NB4 (cell line): Measurements from ENCODE around the gene SIX4.

Experiments used
- DNase-seq: peaks from one replicate; pipeline ENCODE4 v3.0.0; 2010; ENCODE audit warnings: low read depth
- H3K4me3 ChIP-seq: one replicate; pipeline ENCODE4 v1.5.1; 2011; ENCODE audit warnings: mild to moderate bottlenecking, low read depth, low read length, moderate library complexity
- MYC ChIP-seq: IDR thresholded peaks from 2 replicates; pipeline ENCODE4 v1.6.1; 2011; ENCODE audit warnings: low read depth, low read length
- POLR2A ChIP-seq: IDR thresholded peaks from 2 replicates; pipeline ENCODE4 v1.6.1; 2011; ENCODE audit warnings: mild to moderate bottlenecking; ENCODE audit not compliant: insufficient read length; ENCODE audit errors: extremely low read depth
- TF ChIP-seq, protein P1 (sequence below): IDR thresholded peaks from one replicate; pipeline ENCODE4 v1.5.1; 2012; ENCODE audit warnings: low read depth, low read length
- TF ChIP-seq, protein P2 (sequence below): IDR thresholded peaks from 2 replicates; pipeline ENCODE4 v1.6.1; 2011; ENCODE audit warnings: low read depth, low read length

Gene SIX4

GRCh38 chr14:60760209-60760608 is 36.1 kb upstream of the SIX4 start:
- peak; percentile 64 for DNase-seq
- no peak for TF ChIP-seq MYC
- TF ChIP-seq, protein P1, sequence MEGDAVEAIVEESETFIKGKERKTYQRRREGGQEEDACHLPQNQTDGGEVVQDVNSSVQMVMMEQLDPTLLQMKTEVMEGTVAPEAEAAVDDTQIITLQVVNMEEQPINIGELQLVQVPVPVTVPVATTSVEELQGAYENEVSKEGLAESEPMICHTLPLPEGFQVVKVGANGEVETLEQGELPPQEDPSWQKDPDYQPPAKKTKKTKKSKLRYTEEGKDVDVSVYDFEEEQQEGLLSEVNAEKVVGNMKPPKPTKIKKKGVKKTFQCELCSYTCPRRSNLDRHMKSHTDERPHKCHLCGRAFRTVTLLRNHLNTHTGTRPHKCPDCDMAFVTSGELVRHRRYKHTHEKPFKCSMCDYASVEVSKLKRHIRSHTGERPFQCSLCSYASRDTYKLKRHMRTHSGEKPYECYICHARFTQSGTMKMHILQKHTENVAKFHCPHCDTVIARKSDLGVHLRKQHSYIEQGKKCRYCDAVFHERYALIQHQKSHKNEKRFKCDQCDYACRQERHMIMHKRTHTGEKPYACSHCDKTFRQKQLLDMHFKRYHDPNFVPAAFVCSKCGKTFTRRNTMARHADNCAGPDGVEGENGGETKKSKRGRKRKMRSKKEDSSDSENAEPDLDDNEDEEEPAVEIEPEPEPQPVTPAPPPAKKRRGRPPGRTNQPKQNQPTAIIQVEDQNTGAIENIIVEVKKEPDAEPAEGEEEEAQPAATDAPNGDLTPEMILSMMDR = no peak
- TF ChIP-seq, protein P2, sequence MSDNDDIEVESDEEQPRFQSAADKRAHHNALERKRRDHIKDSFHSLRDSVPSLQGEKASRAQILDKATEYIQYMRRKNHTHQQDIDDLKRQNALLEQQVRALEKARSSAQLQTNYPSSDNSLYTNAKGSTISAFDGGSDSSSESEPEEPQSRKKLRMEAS = no peak
- TF ChIP-seq POLR2A = no peak
- no peak overlapping the region for H3K4me3 ChIP-seq

- H3K4me3 ChIP-seq = no peak overlapping the region
- DNase-seq = peak; percentile 14
- TF ChIP-seq MYC = no peak
- TF ChIP-seq, protein P1 = no peak
Measured at GRCh38 chr14:60758885-60759284, 34.7 kb upstream of the SIX4 start.

GRCh38 chr14:60757567-60758002 is 33.4 kb upstream of the SIX4 start:
- peak; percentile 28 for DNase-seq
- no peak overlapping the region for H3K4me3 ChIP-seq
- TF ChIP-seq, protein P2 = no peak
- TF ChIP-seq, protein P1 = no peak
- TF ChIP-seq MYC = no peak
- TF ChIP-seq POLR2A = no peak

- no peak for DNase-seq
- no peak for TF ChIP-seq MYC
- TF ChIP-seq POLR2A = no peak
- H3K4me3 ChIP-seq = no peak overlapping the region
Measured at GRCh38 chr14:60756847-60757246, 32.7 kb upstream of the SIX4 start.

DNA sequence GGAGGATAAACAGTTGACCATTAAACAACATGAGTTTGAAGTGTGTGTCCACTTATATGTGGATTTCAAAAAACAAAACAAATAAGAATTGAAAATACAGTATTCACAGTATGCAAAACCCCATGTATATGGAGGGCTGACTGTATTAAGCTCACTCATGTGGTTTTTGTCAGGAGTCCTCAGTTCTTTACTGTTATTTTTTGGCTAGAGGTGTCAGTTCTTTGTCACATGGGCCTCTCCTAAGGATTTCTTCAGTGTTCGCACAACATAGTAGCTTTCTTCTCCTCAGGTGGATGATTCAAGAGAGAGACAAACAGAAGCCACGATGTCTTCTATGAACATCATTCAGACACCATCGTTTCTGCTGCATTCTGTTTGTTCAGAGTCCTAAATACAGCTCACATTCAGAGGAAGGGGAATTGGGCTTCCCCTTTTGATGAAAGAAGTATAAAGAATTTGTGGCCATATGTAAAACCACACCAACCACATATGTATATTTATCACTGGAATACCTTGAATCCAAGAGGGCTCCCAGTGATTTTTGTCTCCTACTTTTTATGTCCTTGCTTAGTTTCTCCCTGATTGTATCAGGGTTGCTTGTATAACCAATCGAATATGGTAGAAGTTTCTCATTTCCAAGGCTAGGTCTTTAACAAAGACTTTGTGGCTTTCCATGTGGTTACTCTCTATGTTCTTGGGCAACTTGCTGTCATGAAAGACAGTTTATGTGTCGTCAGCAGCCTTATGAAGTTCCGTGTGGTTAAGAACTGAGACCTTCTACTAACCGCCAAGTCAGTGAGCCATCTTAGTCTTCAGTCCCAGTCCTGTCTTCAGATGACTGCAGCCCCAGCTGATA is 29.3 kb upstream of the SIX4 start:
- H3K4me3 ChIP-seq = peak overlapping the region; percentile 44
- TF ChIP-seq, protein P2 = peak; percentile 88
- TF ChIP-seq, protein P1 = no peak
- peak; percentile 31 for TF ChIP-seq POLR2A
- TF ChIP-seq MYC = peak; percentile 93
- peak; percentile 96 for DNase-seq

DNA sequence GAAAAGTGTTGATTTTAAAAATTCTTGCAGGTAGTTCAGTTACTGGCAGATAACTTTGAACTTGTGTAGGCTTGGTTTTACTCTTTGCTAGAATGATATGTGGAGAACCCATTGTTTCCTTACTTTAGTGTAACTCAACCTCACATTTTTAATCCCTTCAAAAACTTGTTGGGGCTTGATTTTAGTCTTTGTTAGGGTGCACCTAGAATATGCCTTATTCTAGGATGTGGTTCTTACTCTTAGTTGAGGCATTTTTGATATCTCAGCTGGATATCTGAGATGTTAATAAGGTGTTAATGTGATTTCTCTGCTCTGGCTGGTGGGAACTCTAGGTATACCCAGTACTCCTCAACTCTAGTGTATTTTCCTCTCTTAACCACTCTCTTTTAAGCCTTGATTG is 20.4 kb upstream of the SIX4 start:
- TF ChIP-seq, protein P2 = no peak
- no peak for TF ChIP-seq POLR2A
- TF ChIP-seq, protein P1 = no peak
- no peak overlapping the region for H3K4me3 ChIP-seq
- DNase-seq = no peak
